Tibial nerve (tissue), 4 donors: ENCODE data around the gene MUSTN1. TPM values are rescaled to one million over a fixed set of nuclear protein-coding genes. Genes with fewer than 3 reads are reported as not detected.

ENCODE experiments used
- DNase-seq, 2 donors: peaks; one replicate each; pipeline ENCODE4 v3.0.0-alpha.2; 2019; ENCODE audit warnings: low spot score in 2 of 2
- H3K27ac ChIP-seq, 4 donors: fragments of 200-600 bp; sonication (generic) in 3 of 4; one replicate each; pipeline ENCODE4 v1.5.1; 2017 to 2019; ENCODE audit warnings: mild to moderate bottlenecking in 1 of 4
- H3K27me3 ChIP-seq, 2 donors: fragments of 200-600 bp; sonication (generic) in 1 of 2; one replicate each; pipeline versions ENCODE4 v1.5.1 to v1.6.0; 2017 to 2019
- H3K36me3 ChIP-seq, 3 donors: fragments of 200-600 bp; sonication (generic); one replicate each; pipeline ENCODE4 v1.5.1; 2018 to 2019
- H3K4me1 ChIP-seq, 4 donors: fragments of 200-600 bp; sonication (generic) in 3 of 4; one replicate each; pipeline ENCODE4 v1.5.1; 2017 to 2019
- H3K4me3 ChIP-seq, 4 donors: fragments of 200-600 bp; sonication (generic) in 3 of 4; one replicate each; pipeline ENCODE4 v1.5.1; 2017 to 2019; ENCODE audit warnings: mild to moderate bottlenecking in 1 of 4, moderate library complexity in 1 of 4
- H3K9me3 ChIP-seq, 4 donors: fragments of 200-600 bp; sonication (generic) in 3 of 4; one replicate each; pipeline ENCODE4 v1.5.1; 2017 to 2019
- CTCF ChIP-seq, 5 experiments: fragments of 200-600 bp in 3 of 5; fragments of 450-650 bp in 2 of 5; sonication (generic) in 3 of 5; IDR thresholded peaks; one replicate each; pipeline ENCODE4 v1.5.1; 2016 to 2019; ENCODE audit warnings: antibody characterized with exemption in 5 of 5, mild to moderate bottlenecking in 3 of 5, moderate library complexity in 2 of 5
- EP300 ChIP-seq, 2 donors: sonication (generic); formaldehyde crosslinking; IDR thresholded peaks; one replicate each; pipeline ENCODE4 v1.6.1; 2017; ENCODE audit warnings: antibody characterized with exemption in 2 of 2, mild to moderate bottlenecking in 1 of 2
- POLR2A ChIP-seq, 2 donors: fragments of 450-650 bp; IDR thresholded peaks; one replicate each; pipeline ENCODE4 v1.6.1; 2017; ENCODE audit warnings: antibody characterized with exemption in 2 of 2, mild to moderate bottlenecking in 2 of 2, moderate library complexity in 2 of 2
- WGBS, 2 donors: methylation state at CpG; one replicate each; pipeline ENCODE4 v1.1.5; 2018; 5-methylcytosine and 5-hydroxymethylcytosine counted together
- small RNA-seq: library from RNA; depleted of rRNA; stranded (forward); fragments of <200 nt; gene quantifications from one replicate; pipeline ENCODE3, GENCODE V24; 2016
- total RNA-seq, 4 donors: library from RNA; depleted of rRNA; stranded (reverse); fragments of >200 nt; gene quantifications; one replicate each; pipeline ENCODE4 v1.1.0, GENCODE V29; 2016

Gene MUSTN1
- total RNA-seq, 4 donors from 2014 or later = 38.5 to 77.9 (median 64.9) TPM

GRCh38 chr3:52783211-52783555 lies 51.6 kb downstream of the MUSTN1 start:
- no peaks in the 10 kb centered on the region for H3K9me3 ChIP-seq
- no peaks in the 10 kb centered on the region for H3K27me3 ChIP-seq
- DNase-seq = no peak
- H3K27ac ChIP-seq = no peak overlapping the region
- no peaks in the 10 kb centered on the region for H3K36me3 ChIP-seq
- H3K4me1 ChIP-seq = peaks cover 0 to 8% (median 0%) of the 10 kb centered on the region in 4 donors
- TF ChIP-seq CTCF (IDR thresholded peaks at IDR 0.05) (no peak), EP300 (IDR thresholded peaks at IDR 0.05) (no peak), POLR2A (IDR thresholded peaks at IDR 0.05) (no peak)
- 76 to 88% methylated on average over 3 of the region's 3 CpGs for WGBS, 2 donors
- no peak overlapping the region for H3K4me3 ChIP-seq

Small RNA genes lying within 50 kb of the gene (small RNA-seq; reads per million reads assigned to genes)
- gene MIR8064 = not detected
- not detected for gene MUSTN1

Other genes starting within 250 kb of the MUSTN1 start
- gene PBRM1, start 149.1 kb downstream of the MUSTN1 start, total RNA-seq = 100 to 1,000 TPM in 3 of 4 donors, 10 to 100 TPM in 1; 87.0 to 123 (median 114) TPM
- 10 to 100 TPM; 44.8 to 57.5 (median 52.6) TPM for gene GNL3, start 149.0 kb downstream of the MUSTN1 start, total RNA-seq
- 100 to 1,000 TPM in 1 of 4 donors, 10 to 100 TPM in 3; 44.7 to 109 (median 94.9) TPM for gene GLT8D1, start 129.2 kb downstream of the MUSTN1 start, total RNA-seq
- 100 to 1,000 TPM in 1 of 4 donors, 10 to 100 TPM in 3; 58.8 to 123 (median 77.4) TPM for gene SPCS1, start 128.9 kb downstream of the MUSTN1 start, total RNA-seq
- 10 to 100 TPM; 19.2 to 26.7 (median 20.5) TPM for gene NEK4, start 64.1 kb downstream of the MUSTN1 start, total RNA-seq
- 1 to 10 TPM in 1 of 4 donors, not detected in 3; 4.1 TPM for gene ITIH1, start 57.4 kb downstream of the MUSTN1 start, total RNA-seq
- gene ITIH3, start 40.2 kb downstream of the MUSTN1 start, total RNA-seq = 10 to 100 TPM in 3 of 4 donors, 1 to 10 TPM in 1; 9.4 to 29.6 (median 20.1) TPM
- 10 to 100 TPM in 2 of 4 donors, 1 to 10 TPM in 2; 5.4 to 24.9 (median 10.1) TPM for gene ITIH4, start 4.3 kb downstream of the MUSTN1 start, total RNA-seq
- 10 to 100 TPM; 35.4 to 82.3 (median 46.0) TPM for gene STIMATE, start 62.5 kb upstream of the MUSTN1 start, total RNA-seq
- gene SFMBT1, start 211.1 kb upstream of the MUSTN1 start, total RNA-seq = 10 to 100 TPM; 15.5 to 31.2 (median 18.2) TPM